Mononuclear cell (primary cell): ENCODE results near the gene KLHDC8A. TPM values are rescaled to one million over a fixed set of nuclear protein-coding genes. Genes with fewer than 3 reads are reported as not detected.
"Not testable (repeated sequence)": the region's sequence is repeated elsewhere in the genome, so short reads cannot be mapped to it uniquely, and the experiment has no call there.

Experiments
- H3K27me3 ChIP-seq: 2 replicates; pipeline ENCODE4 v1.6.0; 2011; ENCODE audit warnings: low read length, control low read depth; ENCODE audit not compliant: insufficient read depth
- H3K4me1 ChIP-seq: 2 replicates; pipeline ENCODE4 v1.5.1; 2011; ENCODE audit warnings: mild to moderate bottlenecking, low read length, control low read depth; ENCODE audit not compliant: insufficient read depth
- H3K4me3 ChIP-seq: 2 replicates; pipeline ENCODE4 v1.5.1; 2011; ENCODE audit warnings: mild to moderate bottlenecking, low read length, moderate library complexity
- H3K9me3 ChIP-seq: 2 replicates; pipeline ENCODE4 v1.5.1; 2011; ENCODE audit warnings: low read depth, mild to moderate bottlenecking, control low read depth, low read length
- total RNA-seq: library from RNA; depleted of rRNA; stranded (reverse); fragments of >200 nt; gene quantifications from one replicate; pipeline ENCODE4 v1.2.3, GENCODE V29; 2012

Gene KLHDC8A
- total RNA-seq, result 0.21 TPM

- Histone ChIP-seq H3K9me3 (no peaks in the 10 kb centered on the region), H3K27me3 (peaks cover 6% of the 10 kb centered on the region), H3K4me1 (no peaks in the 10 kb centered on the region), H3K4me3 (no peak within 1 kb of the TSS)
These were observed at the start of gene KLHDC8A for GRCh38 chr1:205356440-205357139. Gene KLHDC8A (minus strand): TSS chr1:205356922. CDS start chr1:205343604, 13,318 bp downstream.

GRCh38 chr1:205406252-205406651, 49.5 kb upstream of the KLHDC8A start:
- H3K27me3 ChIP-seq, H3K4me1 ChIP-seq, H3K4me3 ChIP-seq, H3K9me3 ChIP-seq: not testable (repeated sequence)

- H3K4me3 ChIP-seq, H3K27me3 ChIP-seq, H3K9me3 ChIP-seq, H3K4me1 ChIP-seq: not testable (repeated sequence)
These were observed 47.8 kb upstream of the KLHDC8A start for GRCh38 chr1:205404484-205404883.

GRCh38 chr1:205398586-205398985, 41.9 kb upstream of the KLHDC8A start:
- Histone ChIP-seq H3K27me3 (peaks cover 10% of the 10 kb centered on the region), H3K9me3 (no peaks in the 10 kb centered on the region), H3K4me1 (no peaks in the 10 kb centered on the region), H3K4me3 (no peak overlapping the region)

GRCh38 chr1:205396967-205397616, 40.4 kb upstream of the KLHDC8A start:
- no peaks in the 10 kb centered on the region for H3K9me3 ChIP-seq

GRCh38 chr1:205395616-205396015, 38.9 kb upstream of the KLHDC8A start:
- peaks cover 18% of the 10 kb centered on the region for H3K27me3 ChIP-seq
- no peaks in the 10 kb centered on the region for H3K4me1 ChIP-seq
- no peak overlapping the region for H3K4me3 ChIP-seq
- no peaks in the 10 kb centered on the region for H3K9me3 ChIP-seq

More at GRCh38 chr1:205396967-205397616, 40.4 kb upstream of the KLHDC8A start:
- Histone ChIP-seq H3K27me3 (peaks cover 10% of the 10 kb centered on the region), H3K4me3 (no peak overlapping the region), H3K4me1 (no peaks in the 10 kb centered on the region)

- peaks cover 20% of the 10 kb centered on the region for H3K27me3 ChIP-seq
- H3K4me3 ChIP-seq, result no peak overlapping the region
- H3K4me1 ChIP-seq, result no peaks in the 10 kb centered on the region
- no peaks in the 10 kb centered on the region for H3K9me3 ChIP-seq
These were observed 35.9 kb upstream of the KLHDC8A start for GRCh38 chr1:205392650-205393049.

- no peaks in the 10 kb centered on the region for H3K9me3 ChIP-seq
- no peaks in the 10 kb centered on the region for H3K4me1 ChIP-seq
- peaks cover 20% of the 10 kb centered on the region for H3K27me3 ChIP-seq
- no peak overlapping the region for H3K4me3 ChIP-seq
These were observed 34.7 kb upstream of the KLHDC8A start for GRCh38 chr1:205391386-205391785.

GRCh38 chr1:205387845-205388244, 31.1 kb upstream of the KLHDC8A start:
- no peaks in the 10 kb centered on the region for H3K4me1 ChIP-seq
- H3K27me3 ChIP-seq, result peaks cover 10% of the 10 kb centered on the region
- no peak overlapping the region for H3K4me3 ChIP-seq
- no peaks in the 10 kb centered on the region for H3K9me3 ChIP-seq

- H3K4me3 ChIP-seq, H3K9me3 ChIP-seq, H3K4me1 ChIP-seq, H3K27me3 ChIP-seq: not testable (repeated sequence)
These were observed 26.3 kb upstream of the KLHDC8A start for GRCh38 chr1:205382990-205383389.

- peaks cover 3% of the 10 kb centered on the region for H3K27me3 ChIP-seq
- no peak overlapping the region for H3K4me3 ChIP-seq
- H3K9me3 ChIP-seq, result no peaks in the 10 kb centered on the region
- no peaks in the 10 kb centered on the region for H3K4me1 ChIP-seq
These were observed 25.8 kb upstream of the KLHDC8A start for GRCh38 chr1:205382561-205382960.

- H3K9me3 ChIP-seq, result no peaks in the 10 kb centered on the region
- no peaks in the 10 kb centered on the region for H3K4me1 ChIP-seq
- H3K4me3 ChIP-seq, result no peak overlapping the region
These were observed 24.6 kb upstream of the KLHDC8A start for GRCh38 chr1:205381305-205381704.

GRCh38 chr1:205380882-205381281, 24.2 kb upstream of the KLHDC8A start:
- Histone ChIP-seq H3K9me3 (no peaks in the 10 kb centered on the region), H3K4me3 (no peak overlapping the region), H3K27me3 (peaks cover 3% of the 10 kb centered on the region), H3K4me1 (no peaks in the 10 kb centered on the region)

More at GRCh38 chr1:205381305-205381704, 24.6 kb upstream of the KLHDC8A start:
- H3K27me3 ChIP-seq, result peaks cover 3% of the 10 kb centered on the region

GRCh38 chr1:205379056-205379455, 22.3 kb upstream of the KLHDC8A start:
- H3K4me1 ChIP-seq, result no peaks in the 10 kb centered on the region
- H3K9me3 ChIP-seq, result no peaks in the 10 kb centered on the region
- H3K4me3 ChIP-seq, result no peak overlapping the region
- peaks cover 8% of the 10 kb centered on the region for H3K27me3 ChIP-seq

GRCh38 chr1:205377355-205377754, 20.6 kb upstream of the KLHDC8A start:
- H3K4me1 ChIP-seq, result no peaks in the 10 kb centered on the region
- no peaks in the 10 kb centered on the region for H3K9me3 ChIP-seq
- H3K27me3 ChIP-seq, result peaks cover 11% of the 10 kb centered on the region
- H3K4me3 ChIP-seq, result no peak overlapping the region

- no peak overlapping the region for H3K4me3 ChIP-seq
- H3K9me3 ChIP-seq, result no peaks in the 10 kb centered on the region
- H3K27me3 ChIP-seq, result peaks cover 11% of the 10 kb centered on the region
- no peaks in the 10 kb centered on the region for H3K4me1 ChIP-seq
These were observed 20.0 kb upstream of the KLHDC8A start for GRCh38 chr1:205376739-205377138.
